GM12892 (cell line): ENCODE data around the gene PAPPA.

ENCODE experiments used
- POLR2A ChIP-seq: IDR thresholded peaks from 2 replicates; pipeline ENCODE4 v1.6.1; 2011; ENCODE audit warnings: low read depth, low read length, control low read depth
- POLR2AphosphoS5 ChIP-seq: IDR thresholded peaks from 2 replicates; pipeline ENCODE4 v1.6.1; 2011; ENCODE audit warnings: low read depth, low read length, control low read depth
- TAF1 ChIP-seq: IDR thresholded peaks from 2 replicates; pipeline ENCODE4 v1.6.1; 2011; ENCODE audit warnings: low read depth, mild to moderate bottlenecking, control low read depth, low read length, borderline replicate concordance

GRCh38 chr9:116156621-116157314 lies 3.2 kb downstream of the PAPPA start:
- TF ChIP-seq POLR2A (no peak), POLR2AphosphoS5 (no peak), TAF1 (no peak)
